Fibroblast of the conjunctiva (primary cell): ENCODE measurements around the gene RPL27A.

Source experiments
- DNase-seq: peaks from one replicate; pipeline ENCODE4 v3.0.0-alpha.2; 2010; ENCODE audit warnings: low read depth

Gene RPL27A

DNA sequence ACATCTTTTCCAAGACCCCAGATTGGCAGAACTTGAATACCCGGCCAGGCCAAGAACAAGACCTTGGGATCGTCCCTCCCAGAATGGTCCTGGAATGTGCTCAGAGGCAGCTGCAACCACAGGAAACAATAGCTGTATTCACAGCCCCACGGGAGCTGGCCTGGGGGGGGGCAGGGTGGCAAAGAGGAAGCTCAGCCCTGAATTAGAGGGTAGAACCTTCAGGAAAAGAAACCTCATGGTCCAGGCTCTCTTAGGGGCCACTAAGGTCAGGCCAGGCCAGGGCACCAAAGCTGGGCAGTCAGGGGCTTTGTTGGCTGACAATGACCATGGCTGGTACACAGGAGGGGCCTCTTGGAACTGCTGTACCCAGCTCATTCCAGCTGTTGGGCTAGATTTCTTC, 17.3 kb downstream of the RPL27A start:
- DNase-seq: no peak

DNA sequence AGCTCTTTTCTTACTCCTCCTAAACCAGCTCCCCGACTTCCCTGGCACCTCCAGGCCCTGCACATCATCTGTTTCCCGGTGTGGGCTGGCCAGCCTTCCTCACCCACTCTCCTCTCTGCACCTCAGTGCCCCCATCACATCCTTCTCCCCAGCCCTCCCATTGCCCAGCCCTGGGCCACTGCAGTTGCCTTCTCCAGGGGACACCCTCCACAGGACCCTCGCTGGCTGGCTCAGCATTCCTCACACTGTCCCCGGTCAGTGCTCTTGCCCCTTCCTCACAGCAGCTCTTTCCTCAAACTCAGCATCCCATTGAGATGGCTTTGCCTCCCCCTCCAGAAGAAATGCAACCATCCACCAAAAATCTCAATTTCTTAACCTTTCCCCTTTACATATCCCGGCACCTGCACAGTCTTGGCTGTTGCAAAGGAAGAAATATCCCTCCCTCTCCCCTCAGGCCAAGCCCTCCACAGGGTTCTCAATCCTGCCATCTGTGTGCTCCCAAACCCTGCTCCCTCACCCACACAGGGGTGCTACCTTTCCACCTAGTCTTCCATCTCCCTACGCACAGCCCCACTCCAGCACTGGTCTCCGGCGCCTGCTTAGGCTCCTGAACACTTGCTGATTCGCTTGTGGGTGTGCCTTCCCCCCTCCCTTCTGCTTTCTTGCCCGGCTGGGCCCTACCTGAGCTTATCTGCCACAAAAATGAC, 19.5 kb downstream of the RPL27A start:
- DNase-seq: no peak

DNA sequence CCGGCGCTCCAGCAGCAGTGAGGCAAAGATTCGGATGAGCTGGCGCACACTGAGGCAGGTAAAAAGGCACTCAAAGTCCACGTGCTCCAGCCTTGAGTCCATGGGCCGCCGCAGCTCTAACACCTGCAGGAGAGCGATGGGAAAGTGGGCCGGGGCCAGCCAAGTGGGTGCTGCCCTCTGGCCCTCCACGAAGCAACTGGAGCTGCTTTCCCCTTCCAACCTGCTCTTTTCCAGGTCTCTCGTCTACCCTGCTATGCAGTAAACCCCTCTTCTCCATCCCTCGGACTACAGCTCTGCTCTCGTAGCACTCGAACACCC, 20.0 kb downstream of the RPL27A start:
- DNase-seq: no peak

DNA sequence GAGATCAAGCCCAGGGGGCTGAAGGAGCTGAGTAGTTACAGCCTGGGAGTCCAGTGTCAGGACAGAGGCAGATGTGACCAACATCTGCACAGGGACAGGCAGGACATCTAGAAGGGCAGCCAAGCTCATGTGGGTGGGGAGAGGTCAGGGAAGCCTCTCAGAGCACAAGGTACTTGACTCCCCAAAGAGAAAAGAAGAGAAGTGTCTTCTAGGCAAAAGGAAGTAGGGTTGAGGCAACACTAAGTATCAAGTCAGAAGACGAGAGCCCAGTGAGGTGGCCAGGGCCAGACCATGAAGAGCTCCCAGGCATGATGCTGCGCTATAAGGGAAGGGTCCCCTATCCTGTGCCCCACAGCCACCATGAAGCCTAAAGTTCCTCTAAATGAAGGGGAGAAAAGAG, 21.5 kb downstream of the RPL27A start:
- DNase-seq: no peak

DNA sequence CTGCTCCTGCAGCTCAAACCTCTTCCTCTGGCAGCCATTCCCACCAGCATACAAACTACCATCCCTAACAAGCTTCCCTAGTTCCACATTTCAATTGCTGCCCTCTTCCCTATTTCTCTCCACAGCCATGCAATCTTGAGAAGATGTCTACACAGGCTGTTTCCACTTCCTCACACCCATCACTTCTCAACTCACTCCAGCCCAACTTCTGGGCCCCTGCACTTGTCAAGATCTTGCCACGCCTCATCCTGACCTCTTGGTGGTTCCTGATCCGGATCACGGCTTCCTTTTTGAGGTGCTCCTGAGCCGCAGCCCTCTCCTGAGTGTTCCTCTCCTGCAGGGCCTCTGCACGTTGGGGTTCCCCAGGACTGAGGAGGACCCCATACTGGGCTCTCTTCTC, 22.6 kb downstream of the RPL27A start:
- DNase-seq: no peak

DNA sequence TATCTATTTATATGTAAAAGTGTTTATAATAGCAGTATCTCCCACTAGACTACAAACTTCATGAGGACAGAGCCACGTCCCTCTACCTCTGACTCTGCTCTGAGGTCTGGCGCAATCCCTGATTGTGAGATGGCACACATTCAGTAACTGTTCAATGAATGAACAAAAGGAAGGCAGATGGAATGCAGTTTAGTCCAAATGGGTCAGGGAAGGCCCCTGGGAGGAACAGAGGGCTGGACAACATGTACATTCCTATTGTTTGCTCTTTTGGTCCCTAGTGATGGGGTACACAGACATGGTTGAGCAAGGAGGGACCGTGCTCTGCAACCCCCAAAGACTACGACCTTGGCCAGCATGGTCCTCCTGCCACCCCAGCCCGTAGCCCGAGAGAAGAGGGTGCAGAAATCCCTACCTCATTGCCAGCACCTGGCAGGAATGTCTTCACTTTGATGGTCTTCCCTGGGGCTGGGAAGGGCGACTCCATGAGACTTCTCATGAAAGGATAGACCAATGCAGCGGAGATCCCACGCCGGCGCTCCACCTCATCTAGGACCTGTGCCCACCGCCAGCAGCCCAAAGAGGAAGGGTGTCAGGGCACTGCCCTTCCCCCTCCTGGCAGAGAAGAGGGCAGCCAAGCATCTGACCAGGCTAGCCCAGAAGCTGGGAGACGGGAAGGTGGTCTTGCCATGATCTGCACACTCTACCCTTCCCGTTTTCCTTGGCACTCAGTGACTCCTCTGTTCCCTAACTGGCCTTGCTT, 24.3 kb downstream of the RPL27A start:
- no peak for DNase-seq

DNA sequence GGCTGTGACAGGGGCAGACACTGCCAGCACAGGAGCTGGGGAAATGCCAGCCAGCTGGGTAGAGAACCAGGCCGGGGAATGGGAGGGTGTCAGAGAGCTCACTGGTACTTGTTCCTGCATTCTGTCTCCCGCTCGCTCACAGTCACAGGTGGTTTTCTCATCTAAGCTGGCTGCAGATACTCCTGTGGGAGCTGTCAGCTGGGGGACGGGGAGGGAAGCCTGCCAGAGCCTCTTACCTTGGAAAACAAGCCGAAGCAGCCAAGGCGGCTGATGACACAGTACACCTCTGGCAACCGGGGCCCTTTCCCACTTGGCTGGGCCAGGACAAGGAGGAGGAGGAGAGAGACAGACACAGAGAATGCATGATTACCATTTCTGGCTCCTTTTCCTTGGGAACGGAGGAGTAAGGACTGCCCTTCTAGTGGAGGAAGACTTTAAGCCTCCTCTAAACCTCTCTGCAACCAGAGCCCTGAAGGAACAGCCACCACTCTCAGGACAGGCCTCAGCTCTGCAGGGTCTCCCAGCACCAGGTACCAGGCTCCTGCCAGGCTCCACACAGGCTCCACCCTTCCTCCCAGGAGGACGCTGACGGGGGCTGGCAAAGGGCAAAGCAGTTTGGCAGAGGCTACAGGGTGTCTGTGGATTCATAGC, 25.1 kb downstream of the RPL27A start:
- no peak for DNase-seq

DNA sequence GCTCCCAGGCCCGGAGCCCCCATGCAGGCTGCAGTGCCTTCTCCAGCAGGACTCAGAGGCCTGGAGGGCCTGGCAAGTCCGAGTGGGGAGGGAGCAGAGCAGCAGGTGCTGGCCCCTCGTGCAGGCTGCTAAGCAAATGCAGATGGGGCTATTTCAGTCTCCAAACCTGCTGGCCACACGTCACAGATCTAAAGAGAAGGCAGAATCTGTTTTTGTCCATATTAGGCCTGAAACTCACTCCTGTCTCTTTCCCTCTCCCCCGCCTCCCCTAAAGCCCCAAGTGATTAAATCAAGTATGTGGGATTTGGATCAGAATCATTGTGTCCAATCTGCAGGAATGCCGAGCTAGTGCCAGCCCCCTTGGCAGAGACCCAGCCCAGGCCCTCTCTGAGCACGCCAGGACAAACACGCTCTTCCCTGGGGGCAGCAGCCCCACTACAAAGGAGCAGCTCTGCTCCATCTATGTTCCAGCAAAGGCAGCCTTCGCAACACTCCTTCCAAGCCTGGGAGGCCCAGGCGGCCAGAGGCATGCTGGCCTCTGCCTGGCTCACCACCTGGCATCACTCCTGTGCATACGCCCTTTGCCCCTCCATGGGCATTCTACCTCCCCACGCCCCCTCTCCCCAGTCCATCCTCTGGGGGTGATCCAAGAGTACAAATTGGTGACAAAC, 26.5 kb downstream of the RPL27A start:
- DNase-seq: peak; percentile 97

DNA sequence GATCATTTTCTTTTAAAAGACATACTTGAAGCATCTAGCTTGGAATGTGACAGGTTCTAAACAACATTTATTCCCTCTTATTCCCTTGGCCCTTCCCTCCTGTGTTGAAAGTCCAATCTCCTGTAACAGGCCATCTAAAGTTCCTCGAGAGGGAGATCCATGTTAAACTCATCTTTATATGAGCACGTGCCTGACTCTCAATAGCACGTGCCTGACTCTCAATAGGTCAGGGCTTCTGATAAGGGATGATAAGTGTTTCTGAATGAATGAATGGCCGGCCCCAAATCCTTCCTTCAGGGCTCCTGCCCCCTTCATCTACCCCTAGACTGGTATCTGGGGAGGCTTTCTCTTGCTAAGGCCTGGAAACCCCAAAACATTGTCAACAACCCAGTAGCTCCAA, 27.2 kb downstream of the RPL27A start:
- DNase-seq: no peak

DNA sequence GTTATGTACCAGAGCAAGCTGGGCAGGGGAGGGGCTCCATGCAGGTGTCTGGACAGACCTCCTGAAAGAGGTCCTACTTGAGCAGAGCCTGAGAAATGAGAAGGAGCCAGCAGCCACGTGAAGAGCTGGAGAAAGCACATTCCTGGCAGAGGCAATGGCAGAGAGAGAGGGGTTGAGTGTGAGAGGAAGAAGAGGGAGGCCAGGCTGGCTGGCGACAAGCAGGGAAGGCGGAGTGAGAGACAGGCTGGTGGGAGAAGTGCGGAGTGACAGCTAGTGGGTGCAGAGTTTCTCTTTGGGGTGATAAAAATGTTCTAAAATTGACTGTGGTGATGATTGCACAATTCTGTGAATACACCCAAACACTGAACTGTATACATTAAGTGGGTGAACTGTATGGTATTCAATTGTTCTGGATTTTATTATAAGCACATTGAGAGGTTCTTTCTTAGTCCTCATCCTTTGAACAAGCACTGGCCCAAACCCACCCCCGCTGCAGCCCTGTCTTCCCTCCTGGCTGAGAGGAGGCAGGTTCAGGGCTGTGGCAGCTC, 29.4 kb downstream of the RPL27A start:
- no peak for DNase-seq

DNA sequence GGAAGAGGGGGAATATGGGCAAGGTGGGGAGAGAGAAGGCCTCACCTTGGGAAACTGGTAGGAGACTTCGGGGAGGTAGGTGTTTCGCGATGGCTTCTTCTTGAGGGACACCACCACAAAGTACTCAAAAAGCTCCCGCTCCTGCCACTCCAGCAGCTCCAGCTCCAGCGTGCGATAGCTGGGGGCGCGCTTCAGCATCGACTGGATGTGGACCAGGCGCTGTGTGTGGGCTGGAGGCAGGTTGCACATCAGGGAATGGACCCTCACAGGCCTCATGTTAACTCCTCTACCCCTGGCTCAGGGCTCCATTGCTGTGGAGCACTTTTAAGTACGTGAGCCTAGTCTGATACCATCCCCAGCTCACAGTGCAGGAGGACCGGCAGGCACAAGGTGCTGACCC, 29.9 kb downstream of the RPL27A start:
- DNase-seq: no peak

DNA sequence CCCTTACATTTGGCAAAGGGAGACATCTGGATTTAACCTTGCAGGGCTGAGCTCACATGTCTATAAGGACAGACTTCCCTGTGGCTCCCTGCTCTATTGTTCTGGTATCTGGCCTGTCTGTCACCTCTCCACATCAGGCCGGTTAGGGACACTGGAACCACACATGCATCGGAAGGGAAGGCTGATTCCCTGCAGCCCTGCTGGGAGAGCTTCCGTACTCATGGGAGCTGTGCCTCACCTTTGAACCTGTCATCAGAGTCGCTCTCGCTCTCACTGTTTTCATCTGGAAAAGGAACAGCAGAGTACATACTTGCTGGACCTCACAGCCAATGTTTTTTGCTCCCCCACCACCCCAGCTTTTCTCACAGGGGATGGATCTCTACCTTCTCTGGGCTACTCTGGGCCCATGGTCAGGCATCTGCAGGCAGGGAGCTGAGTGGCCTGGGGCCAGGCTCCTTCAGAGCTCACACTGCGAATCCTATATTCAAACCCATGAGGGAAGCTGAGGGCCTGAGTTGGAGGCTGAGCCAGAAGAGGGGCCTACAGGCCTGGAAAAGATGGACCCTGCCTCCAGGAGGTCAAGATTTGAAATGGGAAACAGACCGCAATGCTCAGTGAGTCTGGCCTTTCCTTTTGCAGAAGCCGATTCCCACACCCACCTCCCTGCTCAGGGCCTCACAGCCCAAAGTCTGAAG, 31.3 kb downstream of the RPL27A start:
- no peak for DNase-seq

DNA sequence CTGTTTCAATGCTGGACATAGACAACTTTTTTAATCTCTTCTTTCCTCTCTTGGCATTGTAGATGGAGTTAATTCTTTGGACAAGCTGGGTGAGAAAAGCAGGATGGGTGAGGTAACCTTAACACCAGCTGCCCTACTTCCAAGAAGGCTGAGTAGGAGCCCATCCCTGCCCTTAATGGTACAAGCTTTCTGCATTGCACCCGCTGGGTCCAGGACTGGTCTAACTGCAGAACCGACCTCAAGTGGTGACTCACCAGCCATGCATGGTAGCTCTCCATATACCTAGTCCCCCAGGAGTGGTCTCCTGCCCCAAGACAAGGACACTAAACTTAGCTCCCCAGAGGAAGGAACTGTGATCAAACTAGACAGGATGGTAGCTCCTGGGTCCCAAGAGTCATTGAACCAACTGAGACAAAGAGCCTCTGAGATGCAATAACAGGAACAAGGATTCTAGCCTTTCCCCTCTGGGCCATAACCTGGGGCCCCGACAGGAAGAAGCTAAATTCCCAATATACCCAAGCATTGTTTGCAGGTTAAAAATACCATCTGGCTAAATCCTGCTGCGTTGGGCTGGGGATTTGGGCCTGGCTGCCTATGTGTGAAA, 32.1 kb downstream of the RPL27A start:
- DNase-seq: no peak

DNA sequence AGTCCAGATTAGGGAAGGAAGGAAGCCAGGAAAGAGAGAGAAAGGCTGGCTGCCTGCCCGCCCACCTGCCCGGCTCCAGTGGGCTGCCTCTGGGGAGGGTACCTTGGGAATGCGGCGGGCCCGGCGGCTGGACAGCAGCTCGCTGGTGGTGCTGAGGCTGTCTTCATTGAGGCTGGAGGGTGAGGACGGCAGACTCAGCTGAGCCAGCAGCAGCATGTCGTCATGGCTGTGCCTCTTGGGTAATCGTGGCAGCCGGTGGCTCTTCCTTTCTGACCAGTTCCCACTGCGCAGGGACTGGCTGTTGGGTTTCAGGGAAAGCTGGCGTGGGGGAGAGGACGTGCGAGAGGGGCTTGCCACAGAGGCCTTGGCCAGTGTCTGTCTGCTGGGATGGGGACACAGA, 32.9 kb downstream of the RPL27A start:
- DNase-seq: no peak

DNA sequence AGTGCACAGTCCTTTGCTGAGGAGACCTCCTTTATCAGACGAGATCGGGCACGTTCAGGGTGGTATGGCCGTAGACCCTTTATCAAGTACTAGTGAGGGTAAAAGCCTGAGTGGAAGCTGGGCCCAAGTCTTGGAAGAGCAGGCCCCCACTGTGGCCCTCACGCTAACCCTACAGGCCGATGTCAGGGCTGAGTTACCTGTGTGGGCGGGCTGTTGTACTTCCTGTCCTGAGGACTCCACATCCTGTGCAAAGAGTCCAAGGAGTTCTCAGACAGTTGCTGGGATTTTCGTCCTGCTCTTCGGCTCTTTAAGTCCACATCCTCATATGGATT, 34.9 kb downstream of the RPL27A start:
- DNase-seq: no peak

DNA sequence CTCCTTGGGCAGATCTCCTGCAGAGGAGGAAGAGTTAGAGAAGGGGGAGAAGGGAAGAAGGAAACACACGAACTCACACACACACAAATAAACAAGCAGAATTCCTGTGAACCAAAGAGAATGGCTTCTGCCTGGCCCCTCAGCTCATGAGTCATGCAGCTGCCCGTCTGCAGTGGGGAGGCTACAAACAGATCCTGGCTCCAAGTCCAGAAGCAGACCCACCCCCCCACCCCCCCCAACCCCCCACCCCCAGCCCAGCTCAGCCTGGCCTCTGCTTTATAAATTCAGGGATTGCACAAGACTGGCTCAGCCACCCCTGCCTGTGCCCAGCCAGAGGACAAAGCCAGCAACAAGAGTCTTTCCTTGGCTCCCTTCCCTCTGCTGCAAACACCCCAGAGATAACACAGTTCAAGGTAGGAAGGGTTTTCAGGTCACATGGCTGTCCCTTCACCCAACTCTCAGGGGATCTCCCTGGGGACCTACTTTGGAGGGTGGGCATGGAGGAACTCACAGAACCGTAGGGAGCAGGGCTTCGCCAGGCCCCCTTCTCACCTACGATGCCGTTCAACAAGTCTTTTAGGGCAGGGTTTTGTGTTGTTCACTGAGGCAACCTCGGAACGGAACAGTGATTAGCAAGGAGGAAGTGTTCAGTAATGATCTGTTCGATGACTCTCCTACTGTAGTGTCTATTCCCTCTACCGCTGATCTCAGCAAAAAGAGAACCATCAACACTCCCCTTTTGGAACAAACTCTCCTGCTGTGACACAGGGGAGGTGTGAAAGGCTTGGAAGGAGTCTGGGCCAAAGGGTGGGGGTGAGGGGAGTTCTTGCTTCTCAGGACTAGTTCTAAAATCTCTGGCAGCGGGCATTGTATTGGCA, 35.5 kb downstream of the RPL27A start:
- DNase-seq: peak; percentile 85

DNA sequence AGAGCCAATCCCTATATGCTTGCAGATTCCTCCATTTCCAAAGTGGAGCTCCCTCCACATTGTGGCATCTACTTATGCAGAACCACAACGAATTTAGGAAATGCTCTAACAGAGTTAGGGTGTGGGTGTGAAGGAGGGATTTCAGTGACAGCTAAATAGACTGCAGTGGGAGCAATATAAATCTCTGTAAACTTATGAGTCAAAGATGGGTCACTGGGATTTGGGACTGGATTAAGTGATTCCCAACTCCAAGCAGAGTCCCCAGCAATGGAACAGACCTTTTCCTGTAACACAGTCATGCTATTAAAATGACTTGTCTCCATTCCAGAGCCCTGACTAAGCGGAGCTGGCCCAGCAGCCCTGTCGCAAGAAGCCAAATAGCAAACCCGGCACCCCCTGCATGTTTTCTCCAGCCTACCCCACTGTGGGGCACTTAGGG, 36.6 kb downstream of the RPL27A start:
- peak; percentile 67 for DNase-seq

DNA sequence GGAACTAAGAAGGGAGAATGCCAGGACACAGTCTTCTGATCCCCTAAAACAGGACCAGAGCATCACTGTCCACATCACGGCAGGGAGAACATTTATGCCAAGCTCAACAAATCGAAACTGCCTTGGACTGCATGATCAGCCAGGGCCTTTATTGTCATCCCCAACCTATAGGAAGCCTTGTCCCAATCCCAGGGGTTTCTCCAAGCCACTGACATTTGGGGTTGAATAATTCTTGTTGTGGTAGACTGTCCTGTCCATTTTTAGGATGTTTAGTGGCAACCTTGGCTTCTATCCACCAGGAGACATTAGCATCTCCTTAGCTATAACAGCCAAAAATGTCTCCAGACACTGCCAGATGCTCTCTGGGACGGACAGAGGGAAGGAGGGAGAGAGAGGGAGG, 37.1 kb downstream of the RPL27A start:
- no peak for DNase-seq

DNA sequence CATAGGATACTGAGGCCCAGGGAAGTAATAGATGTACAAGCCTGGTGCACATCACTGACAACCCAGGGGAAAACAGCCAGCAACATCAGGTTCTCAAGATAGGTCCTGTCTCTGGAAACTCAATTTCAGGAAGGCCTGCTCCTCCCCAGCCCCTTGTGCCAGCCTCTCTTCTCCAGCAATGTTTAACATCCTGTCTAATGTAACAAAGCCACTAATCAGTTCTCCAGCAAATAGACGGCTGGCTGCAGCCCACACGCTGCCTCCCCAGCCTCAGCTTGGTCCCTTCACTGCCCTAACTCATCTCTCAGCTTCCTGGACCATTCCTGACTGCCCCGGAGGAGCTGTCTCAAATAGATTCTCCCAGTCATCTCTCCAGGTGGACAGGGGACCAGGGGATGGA, 37.8 kb downstream of the RPL27A start:
- DNase-seq: no peak

DNA sequence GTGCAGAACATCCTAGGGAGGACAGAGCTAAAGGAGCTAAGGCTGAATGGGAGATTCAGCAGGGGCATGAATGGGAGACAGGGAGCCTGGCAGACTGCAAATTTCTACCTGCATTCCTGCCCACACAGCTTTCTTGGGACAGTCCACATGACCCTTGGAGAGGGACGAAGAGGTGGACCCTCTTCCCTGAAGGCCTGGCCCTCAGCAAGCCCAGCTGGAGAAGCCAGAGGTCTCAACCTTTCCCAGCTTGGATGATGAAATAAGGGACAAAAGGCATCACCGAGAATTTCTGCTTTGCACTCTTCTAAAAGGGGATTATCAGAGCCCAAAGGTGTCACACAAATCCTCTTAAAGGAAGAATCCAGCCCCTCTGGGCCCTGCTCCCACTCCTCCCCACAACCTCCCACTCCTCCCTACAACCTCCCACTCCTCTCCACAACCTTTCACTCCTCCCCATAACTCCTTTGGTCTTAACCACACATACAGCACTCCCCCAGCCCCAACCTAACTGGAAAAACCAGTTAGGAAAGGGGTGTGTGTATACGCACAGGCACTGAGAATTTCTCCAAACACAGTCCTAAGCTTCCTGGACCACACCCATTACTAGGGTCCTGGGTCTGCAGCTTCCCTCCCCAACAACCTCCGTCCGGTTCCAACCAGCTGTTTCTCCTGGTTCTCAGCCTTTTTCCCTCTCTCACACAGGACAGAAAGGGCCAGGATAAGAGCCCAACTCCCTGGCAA, 38.4 kb downstream of the RPL27A start:
- no peak for DNase-seq
